Right atrium auricular region (tissue), 2 donors: ENCODE results near the gene RUFY2. TPM values are rescaled to one million over a fixed set of nuclear protein-coding genes. Genes with fewer than 3 reads are reported as not detected.

Experiments
- DNase-seq: peaks from one replicate; pipeline ENCODE4 v3.0.0-alpha.2; 2019; ENCODE audit warnings: low spot score
- H3K27ac ChIP-seq, 2 donors: fragments of 200-600 bp; sonication (generic); 1 replicate in 1 of 2; 2 replicates in 1 of 2; pipeline ENCODE4 v1.5.1; 2016 to 2019
- H3K27me3 ChIP-seq, 2 donors: fragments of 200-600 bp; sonication (generic); one replicate each; pipeline versions ENCODE4 v1.5.1 to v1.6.0; 2017 to 2019
- H3K36me3 ChIP-seq: fragments of 200-600 bp; sonication (generic); one replicate; pipeline ENCODE4 v1.5.1; 2016
- H3K4me1 ChIP-seq, 2 donors: fragments of 200-600 bp; sonication (generic); one replicate each; pipeline versions ENCODE4 v1.5.1 to v1.6.0; 2017 to 2019
- H3K4me3 ChIP-seq, 2 donors: fragments of 200-600 bp; sonication (generic); 1 replicate in 1 of 2; 2 replicates in 1 of 2; pipeline ENCODE4 v1.5.1; 2017 to 2019; ENCODE audit warnings: mild to moderate bottlenecking in 1 of 2, moderate library complexity in 1 of 2
- H3K9me3 ChIP-seq, 2 donors: fragments of 200-600 bp; sonication (generic); one replicate each; pipeline ENCODE4 v1.5.1; 2019
- total RNA-seq, 2 donors: library from RNA; depleted of rRNA; stranded (reverse); fragments of >200 nt; gene quantifications; one replicate each; pipeline ENCODE4 v1.1.0, GENCODE V29; 2016
- TF ChIP-seq, protein P1 (sequence below), 2 donors: fragments of 200-600 bp; sonication (generic); IDR thresholded peaks; one replicate each; pipeline ENCODE4 v1.5.1; 2019; ENCODE audit warnings: antibody characterized with exemption in 2 of 2

RUFY2 gene
- total RNA-seq, 2 donors from 2014 or later: 8.3 to 11.0 TPM

DNA sequence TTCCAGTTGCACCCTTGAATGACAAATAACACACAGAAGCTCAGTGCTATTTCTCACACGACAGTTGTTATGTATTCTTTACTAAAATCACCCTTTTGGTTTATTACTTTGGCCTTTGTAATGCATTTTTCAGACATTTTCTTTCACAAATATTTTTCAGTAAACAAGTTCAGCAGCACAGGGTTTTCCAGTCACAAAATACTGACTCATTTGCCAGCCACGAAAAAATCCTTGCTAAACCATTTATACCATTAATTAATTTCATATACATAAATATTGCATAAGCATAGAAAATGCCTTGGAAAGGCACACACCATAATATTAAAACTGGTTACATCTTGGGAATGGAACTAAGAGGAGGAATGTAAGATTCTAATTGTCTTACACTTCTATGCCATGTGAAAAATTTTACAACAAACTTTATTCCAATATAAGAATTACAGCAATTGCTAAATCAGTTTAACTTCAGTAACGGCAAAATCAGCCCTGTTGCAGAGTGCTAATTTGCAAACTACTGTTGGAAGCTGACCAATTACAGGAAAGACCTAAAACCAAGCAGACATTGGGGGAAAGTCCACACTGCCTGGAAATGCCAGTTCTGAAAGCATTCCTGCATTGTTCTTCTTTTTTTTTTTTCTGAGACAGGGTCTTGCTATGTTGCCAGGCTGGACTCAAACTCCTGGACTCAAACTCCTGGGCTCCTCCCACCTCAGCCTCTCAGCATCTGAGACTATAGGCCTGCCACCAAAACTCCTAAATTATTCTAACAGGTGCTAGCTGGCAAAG is 42.8 kb downstream of the RUFY2 start:
- TF ChIP-seq, protein P1, sequence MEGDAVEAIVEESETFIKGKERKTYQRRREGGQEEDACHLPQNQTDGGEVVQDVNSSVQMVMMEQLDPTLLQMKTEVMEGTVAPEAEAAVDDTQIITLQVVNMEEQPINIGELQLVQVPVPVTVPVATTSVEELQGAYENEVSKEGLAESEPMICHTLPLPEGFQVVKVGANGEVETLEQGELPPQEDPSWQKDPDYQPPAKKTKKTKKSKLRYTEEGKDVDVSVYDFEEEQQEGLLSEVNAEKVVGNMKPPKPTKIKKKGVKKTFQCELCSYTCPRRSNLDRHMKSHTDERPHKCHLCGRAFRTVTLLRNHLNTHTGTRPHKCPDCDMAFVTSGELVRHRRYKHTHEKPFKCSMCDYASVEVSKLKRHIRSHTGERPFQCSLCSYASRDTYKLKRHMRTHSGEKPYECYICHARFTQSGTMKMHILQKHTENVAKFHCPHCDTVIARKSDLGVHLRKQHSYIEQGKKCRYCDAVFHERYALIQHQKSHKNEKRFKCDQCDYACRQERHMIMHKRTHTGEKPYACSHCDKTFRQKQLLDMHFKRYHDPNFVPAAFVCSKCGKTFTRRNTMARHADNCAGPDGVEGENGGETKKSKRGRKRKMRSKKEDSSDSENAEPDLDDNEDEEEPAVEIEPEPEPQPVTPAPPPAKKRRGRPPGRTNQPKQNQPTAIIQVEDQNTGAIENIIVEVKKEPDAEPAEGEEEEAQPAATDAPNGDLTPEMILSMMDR (IDR thresholded peaks at IDR 0.05): no peak
- no peaks in the 10 kb centered on the region for H3K4me1 ChIP-seq
- no peaks in the 10 kb centered on the region for H3K27me3 ChIP-seq
- no peak for DNase-seq
- peaks cover 30% of the 10 kb centered on the region for H3K36me3 ChIP-seq
- H3K4me3 ChIP-seq: no peak overlapping the region
- no peaks in the 10 kb centered on the region for H3K9me3 ChIP-seq
- no peak overlapping the region for H3K27ac ChIP-seq

DNA sequence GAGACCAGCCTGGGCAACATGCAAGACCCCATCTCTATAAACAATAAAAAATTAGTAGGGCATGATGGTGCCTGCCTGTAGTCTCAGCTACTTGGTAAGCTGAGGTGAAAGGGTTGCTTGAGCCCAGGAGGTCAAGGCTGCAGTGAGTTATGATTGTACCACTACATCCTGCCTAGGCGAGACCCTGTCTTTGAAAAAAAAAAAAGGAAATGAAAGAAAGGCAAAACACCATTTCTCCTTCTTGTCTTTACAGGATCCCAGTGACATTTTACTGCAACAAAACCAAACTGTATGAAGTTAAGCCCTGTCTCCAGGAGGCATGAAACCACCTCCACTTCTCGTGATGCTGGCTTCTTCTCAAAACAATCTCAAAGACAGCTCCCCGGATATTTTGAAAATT is 44.5 kb downstream of the RUFY2 start:
- no peaks in the 10 kb centered on the region for H3K4me1 ChIP-seq
- H3K27me3 ChIP-seq: no peaks in the 10 kb centered on the region
- peaks cover 38% of the 10 kb centered on the region for H3K36me3 ChIP-seq
- no peak overlapping the region for H3K4me3 ChIP-seq
- TF ChIP-seq, protein P1 (IDR thresholded peaks at IDR 0.05): no peak
- DNase-seq: no peak
- H3K27ac ChIP-seq: no peak overlapping the region
- no peaks in the 10 kb centered on the region for H3K9me3 ChIP-seq

DNA sequence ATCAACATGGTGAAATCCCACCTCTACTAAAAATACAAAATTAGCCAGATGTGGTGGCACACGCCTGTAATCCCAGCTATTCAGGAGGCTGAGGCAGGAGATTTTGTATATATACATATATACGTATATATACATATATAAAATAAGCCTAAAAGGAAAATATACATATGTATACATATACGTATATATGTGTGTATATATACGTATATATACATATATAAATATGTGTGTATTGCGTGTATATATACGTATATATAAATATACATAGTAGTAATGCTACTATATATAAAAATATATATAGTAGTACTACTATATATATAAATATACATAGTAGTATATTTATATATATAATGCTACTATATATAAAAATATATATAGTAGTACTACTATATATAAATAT is 47.9 kb downstream of the RUFY2 start:
- TF ChIP-seq, protein P1 (IDR thresholded peaks at IDR 0.05): no peak
- DNase-seq: no peak
- Histone ChIP-seq H3K9me3 (no peaks in the 10 kb centered on the region), H3K4me3 (no peak overlapping the region), H3K36me3 (peaks cover 49% of the 10 kb centered on the region), H3K27ac (no peak overlapping the region), H3K27me3 (no peaks in the 10 kb centered on the region), H3K4me1 (no peaks in the 10 kb centered on the region)

DNA sequence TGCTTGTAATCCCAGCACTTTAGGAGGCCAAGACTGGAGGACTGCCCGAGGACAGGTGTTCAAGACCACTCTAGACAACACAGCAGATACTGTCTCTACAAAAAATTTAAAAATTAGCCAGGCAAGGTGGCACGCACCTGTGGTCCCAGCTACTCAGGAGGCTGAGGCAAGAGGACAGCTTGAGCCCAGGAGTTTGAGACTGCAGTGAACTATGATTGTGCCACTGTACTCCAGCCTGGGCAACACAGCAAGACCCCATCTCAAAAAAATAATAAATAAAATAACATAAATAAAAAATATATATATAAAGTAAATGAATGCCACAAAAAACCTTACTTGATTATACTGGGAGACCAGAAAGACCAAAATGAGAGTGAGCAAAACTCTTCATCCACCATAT is 53.5 kb downstream of the RUFY2 start:
- Histone ChIP-seq H3K27me3 (no peaks in the 10 kb centered on the region), H3K9me3 (no peaks in the 10 kb centered on the region), H3K27ac (no peak overlapping the region), H3K4me3 (no peak overlapping the region), H3K4me1 (no peaks in the 10 kb centered on the region), H3K36me3 (peaks cover 57% of the 10 kb centered on the region)
- TF ChIP-seq, protein P1 (IDR thresholded peaks at IDR 0.05): no peak
- DNase-seq: no peak

DNA sequence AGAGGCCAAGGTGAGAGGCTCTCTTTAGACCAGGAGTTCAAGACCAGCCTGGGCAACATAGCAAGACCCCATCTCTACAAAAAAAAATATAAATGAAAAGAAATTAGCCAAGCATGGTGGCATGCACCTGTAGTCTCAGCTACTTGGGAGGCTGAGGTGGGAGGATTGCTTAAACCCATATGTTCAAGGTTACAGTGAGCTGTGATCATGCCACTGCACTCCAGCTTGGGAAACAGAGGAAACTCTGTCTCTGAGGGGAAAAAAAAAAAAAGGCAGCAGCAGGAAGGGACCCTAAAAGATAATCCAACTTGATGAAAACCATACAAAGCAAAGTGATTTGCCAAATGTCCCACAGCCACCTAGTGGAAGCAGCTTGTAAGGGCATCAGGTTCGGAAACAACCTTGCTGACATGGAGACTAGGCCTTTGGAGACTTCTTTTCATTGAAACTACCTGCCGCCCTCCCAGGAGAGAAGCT is 58.8 kb downstream of the RUFY2 start:
- Histone ChIP-seq H3K4me1 (no peaks in the 10 kb centered on the region), H3K4me3 (no peak overlapping the region), H3K36me3 (peaks cover 54% of the 10 kb centered on the region), H3K9me3 (no peaks in the 10 kb centered on the region), H3K27me3 (no peaks in the 10 kb centered on the region), H3K27ac (no peak overlapping the region)
- no peak for DNase-seq
- TF ChIP-seq, protein P1 (IDR thresholded peaks at IDR 0.05): peak; percentile 31 to 63

DNA sequence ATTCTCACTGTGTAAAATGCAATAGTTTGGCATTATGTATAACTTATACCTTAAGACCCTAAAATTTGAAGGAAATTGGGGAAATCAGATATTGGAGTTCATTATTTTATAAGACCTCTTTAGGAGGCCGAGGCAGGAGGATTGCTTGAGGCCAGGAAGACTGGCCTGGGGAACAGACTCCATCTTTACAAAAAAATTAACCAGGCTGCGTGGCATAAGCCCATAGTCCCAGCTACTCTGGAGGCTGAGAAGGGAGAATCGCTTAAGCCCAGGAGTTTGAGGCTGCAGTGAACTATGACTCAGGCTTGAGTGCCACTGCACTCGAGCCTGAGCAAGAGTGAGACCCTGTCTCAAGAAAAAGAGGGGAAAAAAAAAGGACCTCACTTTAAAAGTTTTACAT is 60.3 kb downstream of the RUFY2 start:
- no peaks in the 10 kb centered on the region for H3K27me3 ChIP-seq
- no peak for DNase-seq
- H3K36me3 ChIP-seq: peaks cover 53% of the 10 kb centered on the region
- no peaks in the 10 kb centered on the region for H3K4me1 ChIP-seq
- no peak overlapping the region for H3K27ac ChIP-seq
- TF ChIP-seq, protein P1 (IDR thresholded peaks at IDR 0.05): no peak
- no peaks in the 10 kb centered on the region for H3K9me3 ChIP-seq
- no peak overlapping the region for H3K4me3 ChIP-seq
